Activated gamma-delta T cell treated with anti-CD3 and anti-CD28 coated beads, Interleukin-2, amount 50 U/mL, for 16 hours (primary cell): ENCODE data around the gene CFAP65.

Source experiments
- DNase-seq: peaks from one replicate; pipeline ENCODE4 v3.0.0-alpha.2; 2020; ENCODE audit warnings: low read depth

Gene CFAP65

DNA sequence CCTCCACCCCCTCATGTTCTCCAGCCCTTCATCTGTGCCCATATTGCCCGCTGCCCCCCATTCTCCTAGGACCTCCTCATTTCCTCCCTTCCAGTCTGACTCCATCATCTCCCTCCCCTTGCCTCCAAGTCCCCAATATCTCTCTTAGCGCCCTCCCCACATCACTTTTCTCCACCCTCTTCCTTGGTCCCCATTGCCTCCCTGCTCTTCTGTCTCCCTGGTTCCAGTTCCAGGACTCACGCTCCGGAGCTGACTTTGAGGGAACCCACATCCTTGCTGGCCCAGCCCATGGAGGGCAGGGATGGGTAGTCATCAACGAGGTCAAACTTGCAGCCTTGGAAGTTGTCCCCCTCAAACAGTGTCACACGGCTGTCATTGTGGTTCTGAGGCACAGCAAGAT lies 50.7 kb downstream of the CFAP65 start:
- no peak for DNase-seq

DNA sequence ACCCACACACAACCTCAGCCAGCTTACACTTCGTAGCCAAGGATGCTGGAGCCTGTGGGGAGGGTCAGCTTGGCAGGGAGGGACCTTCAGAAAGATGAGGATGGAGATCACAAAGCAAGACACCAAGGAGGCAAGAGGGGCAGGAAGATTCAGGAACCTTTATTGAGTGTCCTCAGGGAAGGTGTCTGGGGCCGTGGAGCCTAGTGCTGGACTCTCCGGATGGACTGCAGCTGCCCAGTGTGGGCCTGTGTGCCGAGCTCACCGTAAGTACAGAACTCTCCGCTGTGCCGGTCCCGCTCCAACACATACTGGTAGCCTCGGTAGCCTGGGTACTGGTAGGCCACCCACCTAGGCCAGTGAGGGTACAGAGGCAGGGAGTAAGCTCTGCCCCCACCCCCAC lies 51.3 kb downstream of the CFAP65 start:
- no peak for DNase-seq

DNA sequence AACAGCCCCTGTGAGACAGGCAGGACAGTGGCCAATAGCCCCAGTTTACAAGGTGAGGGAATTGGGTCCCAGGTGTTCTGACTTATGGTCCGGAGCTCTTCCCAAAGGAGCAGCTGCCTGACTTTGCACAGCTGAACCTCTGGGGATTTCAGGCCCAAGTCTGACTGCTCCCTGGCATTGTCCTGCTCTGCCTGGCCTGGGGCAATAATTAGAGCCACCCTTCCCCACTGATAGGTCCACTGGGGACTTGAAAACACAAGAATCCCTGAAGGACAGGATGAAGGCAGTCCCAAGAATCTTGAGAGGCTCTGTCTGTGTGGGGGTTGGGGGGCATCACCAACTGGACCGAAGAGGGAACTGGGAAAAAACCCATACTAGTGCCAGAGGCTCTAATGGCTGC lies 52.7 kb downstream of the CFAP65 start:
- DNase-seq: no peak

DNA sequence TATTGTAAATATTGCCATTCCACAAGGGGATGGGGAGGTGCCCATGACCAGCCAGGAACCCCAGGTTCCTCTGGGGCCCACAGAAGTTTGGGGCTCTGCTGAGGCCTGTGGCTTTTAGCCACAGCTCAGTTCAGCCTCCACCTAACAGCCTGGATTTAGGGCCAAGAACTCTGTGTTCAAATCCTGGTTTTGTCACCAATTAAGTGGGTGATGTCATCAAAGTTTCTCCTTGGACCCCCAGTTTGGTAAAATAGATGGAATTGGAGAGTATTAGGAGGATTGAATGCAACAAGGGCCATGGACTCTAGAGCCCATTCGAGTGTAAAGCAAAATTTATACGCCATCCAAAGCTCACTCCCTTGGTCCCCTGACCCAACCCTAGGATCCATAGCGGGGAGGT lies 53.2 kb downstream of the CFAP65 start:
- DNase-seq: no peak

DNA sequence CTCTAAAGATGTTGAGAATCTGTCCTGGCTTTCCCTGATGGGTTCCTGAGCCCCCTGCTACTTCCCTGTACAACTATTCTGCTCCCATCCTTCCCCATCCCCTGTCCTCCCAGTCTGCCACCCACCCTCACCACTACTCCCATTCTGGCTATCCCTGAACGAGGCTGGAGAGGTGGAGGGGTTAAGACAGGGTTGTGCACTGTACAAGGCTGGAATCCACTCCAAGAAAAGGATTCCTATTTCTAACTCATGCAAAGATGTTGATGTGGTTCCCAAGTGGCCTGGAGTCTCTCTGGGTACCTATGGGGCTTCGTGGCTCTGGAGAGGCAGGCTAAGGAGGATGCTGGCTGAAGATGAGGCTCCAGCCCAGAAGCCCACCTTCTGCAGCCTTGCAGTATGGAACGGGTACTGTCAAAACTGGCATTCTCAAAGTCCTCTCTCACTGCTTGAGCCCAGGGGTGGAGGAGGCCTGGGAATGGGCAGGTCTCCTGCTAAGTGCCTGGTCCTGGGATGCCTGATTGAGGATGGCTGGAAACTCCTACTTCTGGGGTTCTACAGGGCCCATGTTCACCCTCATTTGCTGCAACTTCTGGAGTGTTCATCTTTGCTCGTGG lies 55.1 kb downstream of the CFAP65 start:
- DNase-seq: no peak

DNA sequence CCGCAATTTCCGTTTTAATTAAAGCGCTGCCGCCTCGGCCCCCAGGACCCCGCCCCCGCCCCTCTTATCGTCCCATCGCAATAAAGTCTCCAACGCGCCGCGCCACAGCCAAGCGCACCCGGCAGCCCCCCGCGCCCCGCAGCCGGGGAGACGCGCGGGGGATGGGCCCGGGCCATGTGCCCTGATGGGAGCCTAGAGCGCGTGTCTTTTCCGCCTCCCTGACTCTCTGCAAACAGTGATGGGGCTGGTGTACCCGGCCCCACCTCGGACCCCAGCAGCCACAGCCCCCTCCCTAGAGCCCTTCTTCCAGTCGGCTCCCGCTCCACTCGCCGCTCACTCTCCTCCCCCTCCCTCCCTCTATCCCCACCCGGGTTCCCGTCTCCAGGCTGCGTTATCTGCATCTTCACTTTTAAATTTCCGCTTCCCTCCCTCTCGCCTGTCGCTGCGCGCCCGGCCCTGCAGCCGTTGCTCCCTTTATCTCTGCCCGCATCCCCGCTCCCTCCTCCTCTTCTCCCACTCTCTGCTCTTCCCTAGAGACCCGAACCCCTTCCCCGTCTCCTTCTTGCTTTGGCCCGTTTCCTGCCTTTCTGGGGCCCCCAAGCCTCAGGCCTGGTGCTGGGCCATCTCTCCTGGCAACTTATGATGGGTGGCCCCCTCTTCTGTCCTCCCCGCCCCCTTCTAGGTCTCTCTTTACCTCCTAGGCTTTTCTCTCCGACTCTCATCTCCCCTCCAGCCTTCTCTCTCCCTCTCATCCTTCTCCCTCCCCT lies 55.8 kb downstream of the CFAP65 start:
- no peak for DNase-seq

DNA sequence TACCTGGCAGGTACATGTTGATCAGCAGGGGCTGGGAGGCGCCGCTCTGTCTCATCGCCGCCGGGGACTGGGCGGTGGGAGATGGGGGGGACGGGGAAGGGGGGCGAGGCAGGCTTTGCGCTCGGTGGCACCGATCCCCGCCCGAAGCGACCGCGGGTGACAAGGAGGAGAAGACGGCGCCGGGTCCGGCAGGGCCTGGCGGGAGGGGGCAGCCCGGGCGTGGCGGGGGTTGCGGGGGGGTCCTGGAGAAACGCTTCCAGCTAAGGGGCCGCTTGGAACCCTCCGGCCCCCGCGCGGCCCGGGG lies 56.3 kb downstream of the CFAP65 start, which contains the start of gene FEV:
Gene FEV, minus strand, starts transcription at position 164 of the 304 bp plus-strand sequence. Its CDS starts 109 bp downstream, at position 55.
- DNase-seq: no peak

DNA sequence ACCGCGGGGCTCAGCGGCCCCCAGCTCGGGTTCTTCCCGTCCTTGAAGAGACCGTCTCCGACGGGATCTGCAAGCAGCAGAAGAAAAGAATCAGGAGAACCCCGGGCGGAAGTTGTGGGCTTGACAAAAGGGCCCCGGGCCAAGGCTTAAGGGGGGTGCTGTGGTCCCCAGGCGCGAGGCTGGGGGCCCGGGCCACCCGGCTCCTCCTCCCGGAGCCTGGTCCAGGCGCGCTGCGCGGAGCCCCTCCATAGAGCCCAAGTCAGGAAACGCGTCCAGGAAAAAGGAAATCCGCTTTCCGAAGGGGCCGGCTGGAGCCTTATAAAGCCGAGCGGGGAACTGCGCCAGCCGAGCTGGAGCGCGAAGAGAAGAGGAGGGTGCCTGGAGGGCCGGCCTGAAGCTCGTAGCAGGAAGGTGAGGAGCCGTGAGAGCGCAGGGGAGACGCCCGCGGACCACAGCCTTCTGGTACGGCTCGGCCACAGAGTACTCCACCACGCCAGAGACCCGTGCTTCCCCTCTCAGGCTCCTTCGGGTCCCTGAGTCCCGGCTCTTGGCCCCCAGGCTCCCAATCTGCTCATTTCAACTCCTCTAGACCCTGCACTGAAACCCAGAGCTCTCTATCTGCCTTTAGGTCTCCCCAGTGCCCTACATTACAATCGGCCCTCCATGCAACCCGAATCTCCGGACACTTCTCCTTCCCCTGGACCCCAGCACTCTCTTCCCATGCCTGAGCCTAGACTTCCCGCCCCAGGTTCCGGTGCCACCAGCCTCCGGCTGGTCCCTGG lies 56.9 kb downstream of the CFAP65 start:
- DNase-seq: no peak

DNA sequence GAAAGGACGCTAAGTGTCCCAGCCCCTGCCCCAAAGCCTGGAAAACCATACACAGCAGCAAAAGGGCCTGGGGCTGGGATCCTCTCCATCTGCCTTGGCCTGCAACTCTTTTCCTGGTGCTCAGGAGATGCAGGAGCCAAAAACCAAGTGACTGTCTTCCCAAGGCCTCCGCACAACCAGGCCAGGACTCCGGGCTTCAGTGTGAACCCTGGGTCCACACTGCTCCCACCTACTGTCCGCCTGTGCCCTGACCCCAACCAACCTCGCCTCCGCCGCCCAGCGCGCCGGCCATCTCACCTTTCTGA lies 57.4 kb downstream of the CFAP65 start:
- DNase-seq: no peak

DNA sequence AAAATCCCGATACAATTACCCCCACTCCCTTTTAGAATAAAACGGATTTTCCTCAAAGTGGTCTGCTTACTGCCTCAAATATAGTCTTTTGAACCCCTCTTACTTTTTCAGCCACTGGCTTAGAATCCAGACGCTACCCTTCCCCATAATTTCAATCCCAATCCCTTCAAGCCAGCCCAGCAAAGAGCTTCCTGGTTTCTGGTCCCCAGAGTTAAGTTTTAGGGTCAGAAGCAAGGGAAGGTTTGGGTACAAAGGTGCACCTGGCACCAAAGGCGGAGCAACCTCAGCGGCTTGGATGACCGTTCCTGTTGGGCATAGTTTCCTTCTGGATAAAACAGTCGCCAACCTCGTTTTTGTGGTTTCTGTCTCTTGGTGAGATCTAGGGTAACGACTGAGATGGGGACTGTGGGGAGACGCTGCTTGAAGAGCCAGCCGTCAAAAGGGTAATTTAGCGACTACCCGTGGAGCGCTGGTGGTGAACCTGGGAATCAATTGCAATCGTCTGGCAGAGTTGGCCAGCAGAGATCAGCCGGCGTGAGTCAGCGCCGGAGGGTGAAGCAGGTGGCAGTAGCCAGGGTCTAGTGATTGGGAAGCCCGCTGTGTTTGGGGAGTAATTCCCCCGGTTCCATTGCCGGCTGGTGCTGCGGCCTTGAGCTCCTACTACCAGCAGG lies 57.9 kb downstream of the CFAP65 start:
- DNase-seq: no peak

DNA sequence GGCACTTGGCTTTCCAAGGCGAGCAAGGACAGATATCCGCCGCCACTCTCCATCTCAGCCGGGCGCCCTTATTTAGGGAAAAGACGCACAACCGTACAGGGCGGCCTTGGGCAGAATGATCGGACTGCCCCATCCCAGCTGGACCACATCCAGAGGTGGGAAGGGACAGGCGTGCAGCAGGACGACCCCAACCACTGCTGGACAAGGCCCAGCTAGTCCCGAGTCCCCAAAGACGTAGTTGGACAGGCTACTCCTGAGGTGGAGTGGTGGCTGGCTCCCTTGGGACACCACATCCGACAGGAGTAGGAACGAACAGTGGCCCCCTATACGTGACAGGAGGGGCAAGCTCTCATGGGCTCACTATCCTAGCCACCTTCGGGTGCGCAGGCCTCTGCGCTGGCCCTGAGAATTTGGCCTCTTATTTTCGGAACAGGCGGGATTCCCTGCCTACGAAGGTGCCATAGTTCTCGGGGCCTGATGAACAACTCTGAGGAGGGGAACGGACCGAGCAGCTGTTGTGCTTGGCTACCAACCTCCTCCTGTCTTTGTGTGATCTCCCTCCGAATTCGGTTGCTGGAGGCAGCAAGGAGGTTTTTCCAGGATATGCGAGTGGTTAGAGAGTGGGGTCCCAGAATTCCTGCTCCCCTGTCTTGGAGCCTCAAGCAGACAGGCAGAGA lies 58.6 kb downstream of the CFAP65 start:
- no peak for DNase-seq

DNA sequence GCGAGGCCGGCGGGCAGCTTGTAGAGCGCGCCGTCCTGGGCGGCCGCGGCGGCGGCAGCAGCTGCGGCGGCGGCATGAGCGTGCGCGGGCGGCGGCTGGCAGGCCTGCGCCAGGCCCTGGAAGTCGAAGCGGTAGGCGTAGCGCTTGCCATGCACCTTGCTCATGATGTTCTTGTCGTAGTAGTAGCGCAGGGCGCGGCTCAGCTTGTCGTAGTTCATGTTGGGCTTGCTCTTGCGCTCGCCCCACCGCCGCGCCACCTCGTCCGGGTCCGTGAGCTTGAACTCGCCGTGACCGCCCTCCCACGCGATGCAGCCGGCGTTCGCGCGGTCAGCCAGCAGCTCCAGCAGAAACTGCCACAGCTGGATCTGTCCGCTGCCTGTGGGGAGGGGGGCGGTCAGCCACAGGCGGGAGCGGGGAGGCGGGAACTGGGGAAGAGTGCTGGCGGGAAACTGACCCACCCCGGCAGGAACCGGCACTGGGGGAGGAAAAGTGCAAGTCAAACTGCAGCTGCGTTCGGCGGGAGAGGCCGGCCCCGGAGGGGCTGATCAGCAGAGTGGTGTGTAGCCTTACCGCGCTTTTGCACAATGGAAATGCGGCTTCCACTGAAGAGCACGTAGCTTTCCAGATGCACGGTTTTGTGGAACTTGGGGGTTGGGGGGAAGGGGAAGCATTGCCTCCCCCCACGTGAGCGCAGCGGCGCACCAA lies 59.3 kb downstream of the CFAP65 start:
- no peak for DNase-seq

DNA sequence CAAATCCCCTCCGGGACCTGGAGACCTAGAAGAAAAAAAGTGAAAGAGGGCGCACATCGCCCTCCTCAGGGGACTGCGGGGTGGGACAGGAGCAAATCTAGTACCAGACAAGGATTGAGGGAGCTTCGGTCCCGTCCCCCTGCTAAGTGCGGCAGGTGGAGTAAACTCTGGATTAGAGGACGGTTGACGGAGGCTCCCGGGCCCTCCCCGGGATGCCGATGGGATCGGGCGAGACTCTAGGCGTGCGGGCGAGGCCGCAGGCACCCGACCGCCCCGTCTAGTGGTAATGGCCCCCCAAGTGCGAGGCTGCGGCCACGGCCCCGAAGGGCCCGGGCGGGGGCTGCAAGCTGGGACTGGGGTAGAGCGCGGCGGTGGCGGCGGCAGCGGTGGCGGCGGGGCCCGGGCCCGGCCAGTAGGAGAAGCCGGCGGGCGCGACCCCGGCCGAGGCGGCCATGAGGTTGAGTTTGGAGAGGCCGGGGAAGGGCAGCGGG lies 59.9 kb downstream of the CFAP65 start:
- DNase-seq: no peak

DNA sequence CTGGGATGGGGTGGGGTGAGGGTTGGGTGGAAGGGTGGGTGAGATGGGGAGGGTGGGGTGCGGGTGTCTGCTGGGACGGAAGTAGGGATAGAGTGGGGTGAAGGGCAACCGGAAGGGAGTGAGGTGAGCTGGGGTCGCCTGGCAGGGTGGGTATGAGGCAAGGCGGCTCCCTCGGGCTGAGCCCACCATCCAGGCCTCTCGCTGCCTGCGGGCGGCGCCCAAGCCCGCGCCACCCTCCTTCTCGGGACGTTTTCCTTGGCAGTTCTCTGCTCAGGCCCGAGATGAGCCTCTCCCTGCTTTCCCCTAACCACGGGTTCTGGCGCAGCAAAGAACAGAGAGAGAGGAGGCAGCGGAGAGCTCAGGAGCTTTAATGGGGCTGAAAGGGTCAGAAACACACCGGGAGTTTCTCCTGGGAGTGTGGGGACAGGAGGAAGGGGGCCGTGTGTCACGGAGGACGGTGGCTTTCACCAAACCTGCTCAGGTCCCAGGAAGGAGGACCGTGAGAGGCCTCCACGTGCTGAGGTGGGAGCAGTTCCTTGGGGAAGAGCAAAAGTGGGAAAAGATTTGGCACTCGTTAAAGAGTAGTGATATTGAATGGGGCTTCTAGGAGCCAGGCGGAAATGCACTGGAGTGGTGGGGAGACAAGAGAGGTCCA lies 60.5 kb downstream of the CFAP65 start:
- DNase-seq: no peak

DNA sequence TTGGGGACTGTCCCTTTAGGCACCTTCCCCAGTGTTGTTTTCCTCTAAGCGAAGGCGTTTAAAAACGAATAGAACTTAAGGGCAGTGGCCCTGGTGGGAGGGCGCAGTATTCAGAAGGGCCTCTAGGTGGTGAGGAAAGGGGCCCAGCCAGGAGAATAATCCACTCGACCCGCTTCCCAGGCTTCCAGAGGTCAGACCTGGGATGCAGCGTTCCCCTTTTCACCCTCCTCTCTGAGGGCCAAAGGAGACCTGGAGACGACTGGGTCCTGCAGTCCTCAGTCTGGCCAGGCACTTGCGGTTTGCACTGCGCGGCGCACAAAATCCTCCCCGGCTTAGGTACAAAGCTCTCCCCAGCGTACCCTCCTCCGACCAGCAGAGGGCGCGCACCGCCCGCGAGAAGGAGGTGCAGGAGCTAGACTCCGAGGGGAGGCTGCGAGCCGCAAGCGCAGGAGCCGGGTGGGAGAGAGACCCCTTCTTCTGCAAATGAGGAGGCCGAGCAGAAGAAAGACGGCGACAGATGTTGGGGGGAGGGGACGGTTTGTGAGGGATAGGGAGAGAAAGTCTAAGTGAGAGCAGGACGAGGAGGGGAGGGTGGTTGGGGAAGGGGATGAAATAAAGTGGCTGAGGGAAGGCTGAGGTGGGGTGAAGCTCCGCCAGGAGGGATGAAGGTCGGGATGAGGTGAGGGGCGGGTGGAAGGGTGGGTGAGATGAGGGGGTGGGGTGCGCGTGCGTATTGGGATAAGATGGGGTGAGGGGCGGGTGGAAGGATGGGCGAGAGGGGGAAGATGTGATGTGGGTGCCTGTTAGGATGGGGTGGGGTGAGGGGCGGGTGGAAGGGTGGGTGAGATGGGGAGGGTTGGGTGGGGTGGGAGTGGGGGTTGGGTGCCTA lies 61.2 kb downstream of the CFAP65 start:
- DNase-seq: peak; percentile 76

DNA sequence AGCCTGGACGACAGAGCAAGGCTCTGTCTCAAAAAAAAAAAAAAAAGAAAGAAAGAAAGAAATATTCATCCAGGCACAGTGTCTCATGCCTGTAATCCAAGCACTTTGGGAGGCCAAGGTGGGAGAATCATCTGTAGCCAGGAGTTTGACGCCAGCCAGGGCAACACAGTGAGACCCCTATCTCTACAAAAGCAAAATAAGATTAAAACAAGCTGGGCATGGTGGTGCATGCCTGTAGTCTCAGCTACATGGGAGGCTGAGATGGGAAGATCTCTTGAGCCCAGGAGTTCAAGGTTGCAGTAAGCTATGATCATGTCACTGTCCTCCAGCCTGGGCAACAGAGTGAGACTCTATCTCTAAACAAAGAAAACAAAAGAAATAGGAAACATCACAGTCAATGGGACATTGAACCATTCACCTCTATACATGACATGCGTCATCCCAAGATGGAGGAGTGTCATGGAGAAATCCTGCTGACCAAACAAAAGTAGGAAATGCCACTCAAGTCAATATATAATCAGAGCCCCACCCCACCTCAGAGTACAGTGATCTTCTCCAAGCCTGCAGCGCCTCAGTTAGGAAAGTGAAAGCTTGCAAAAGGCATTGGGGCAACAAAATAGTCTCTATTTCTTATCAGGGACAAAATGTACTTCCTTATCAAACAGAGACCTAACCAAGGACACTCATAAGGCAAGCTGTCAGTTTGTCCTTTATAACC lies 66.1 kb downstream of the CFAP65 start:
- no peak for DNase-seq

DNA sequence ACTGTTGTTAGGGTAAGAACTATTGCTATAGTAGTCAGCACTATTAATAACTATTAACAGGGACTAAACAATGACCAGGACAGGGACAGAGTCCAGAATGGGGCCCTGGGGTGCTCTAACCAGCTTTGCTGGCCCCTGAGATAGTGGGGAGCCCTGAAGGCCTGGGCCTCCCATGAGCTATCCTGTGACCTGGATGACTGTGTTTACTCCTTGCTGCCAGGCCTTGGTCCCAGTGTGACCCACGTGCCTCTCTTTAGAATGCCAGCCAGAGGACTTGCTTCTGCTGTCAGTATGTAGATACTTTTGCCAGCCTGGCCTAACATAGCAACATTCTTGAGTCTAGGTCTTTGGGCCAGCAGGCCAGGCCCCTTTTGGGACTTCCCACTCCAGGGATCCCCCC lies 70.4 kb downstream of the CFAP65 start:
- no peak for DNase-seq

DNA sequence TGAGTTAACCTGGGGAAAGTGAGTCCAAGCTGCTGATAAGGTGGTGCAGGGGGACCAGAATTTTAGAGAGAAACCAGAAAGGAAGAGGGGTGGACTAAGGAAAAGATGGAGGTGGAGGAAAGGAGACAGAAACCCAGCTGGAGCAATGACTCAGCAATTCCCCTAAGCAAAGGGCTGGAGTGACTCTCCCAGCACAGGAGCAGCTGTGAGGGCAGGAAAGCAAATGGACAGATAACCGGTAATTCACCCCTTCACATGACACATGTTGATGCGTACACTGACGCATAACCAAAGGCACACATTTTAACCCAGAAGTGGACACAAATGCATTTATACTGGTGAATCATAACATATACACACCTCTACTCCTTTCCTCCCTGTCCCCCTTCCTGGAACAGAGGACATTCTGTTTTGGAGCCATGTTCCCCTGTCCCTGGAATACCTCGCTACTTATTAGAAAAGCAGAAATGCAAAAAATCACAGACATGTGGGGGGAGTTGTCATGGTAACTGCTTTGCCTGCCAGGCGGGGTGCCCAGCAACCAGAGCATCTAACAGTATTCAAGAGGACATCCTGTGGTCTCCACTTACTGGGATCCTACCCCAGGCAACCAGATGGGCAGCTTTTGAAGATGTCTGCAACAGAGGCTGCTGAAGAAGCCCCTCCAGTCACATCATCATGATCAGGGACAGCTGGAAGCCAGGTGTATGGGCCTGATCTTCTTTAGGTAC lies 77.1 kb downstream of the CFAP65 start:
- DNase-seq: no peak

DNA sequence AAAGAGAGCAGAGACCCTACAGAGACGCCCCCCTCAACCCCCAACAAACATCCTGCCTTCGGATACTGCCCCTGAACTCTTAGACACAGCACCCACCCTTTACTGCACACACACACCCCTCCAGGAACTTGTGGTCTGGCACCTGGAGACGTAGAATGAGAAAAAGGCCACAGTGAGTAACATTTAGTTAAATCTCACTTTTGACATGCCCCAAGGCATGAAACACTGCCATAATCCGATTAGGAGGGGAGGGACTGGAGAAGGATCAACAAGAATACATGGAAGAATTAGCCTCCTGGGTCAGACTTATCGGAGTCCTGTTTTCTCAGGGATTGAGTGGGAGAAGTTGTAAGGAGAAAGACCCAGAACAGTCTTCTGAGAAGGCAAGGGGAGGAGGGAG lies 77.7 kb downstream of the CFAP65 start:
- no peak for DNase-seq
